ENCODE measurements around the gene USP24.
"Not testable (repeated sequence)": the region's sequence is repeated elsewhere in the genome, so short reads cannot be mapped to it uniquely, and the experiment has no call there.

The USP24 gene

GRCh38 chr1:55230659-55231058, 15.5 kb upstream of the USP24 start:
- in situ Hi-C loops (cut with HindIII; ENCODE audit: low sequenced_read_pairs) = no loop called here

DNA sequence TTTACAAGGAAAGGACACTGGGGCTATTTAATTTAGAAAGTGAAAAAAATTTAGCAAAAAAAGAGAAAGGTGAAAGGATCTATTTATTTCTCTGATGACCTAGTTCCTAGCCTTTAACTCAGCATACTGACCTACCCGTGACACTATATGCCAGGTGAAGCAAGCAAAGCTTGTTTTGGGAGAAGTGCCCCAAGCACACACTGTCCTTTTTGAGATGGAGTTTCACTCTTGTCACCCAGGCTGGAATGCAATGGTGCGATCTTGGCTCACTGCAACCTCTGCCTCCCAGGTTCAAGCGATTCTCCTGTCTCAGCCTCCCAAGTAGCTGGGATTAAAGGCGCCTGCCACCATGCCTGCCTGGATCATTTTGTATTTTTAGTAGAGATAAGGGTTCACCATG, 14.6 kb upstream of the USP24 start:
- in situ Hi-C loops (cut with HindIII; ENCODE audit: low sequenced_read_pairs) = not testable (repeated sequence)

DNA sequence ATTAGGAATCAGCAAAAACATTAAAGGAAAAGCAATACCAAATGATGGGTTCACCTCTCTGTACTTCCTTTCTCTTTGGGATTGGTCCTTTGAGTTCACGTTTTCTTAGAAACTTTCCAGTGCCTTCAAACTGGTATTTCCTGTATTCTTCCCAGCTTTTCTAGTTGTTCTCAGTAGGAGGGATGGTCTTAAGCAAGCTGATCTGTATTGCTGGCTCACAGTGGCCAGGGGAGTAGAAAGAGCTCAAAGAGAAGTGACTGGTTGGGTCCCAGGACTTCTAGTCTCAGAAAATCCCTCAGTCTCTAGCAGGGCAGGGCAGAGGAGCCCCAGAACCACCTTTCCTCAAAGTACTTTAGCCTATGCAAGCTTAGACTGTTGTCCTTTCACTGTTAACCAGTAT, 10.1 kb upstream of the USP24 start:
- in situ Hi-C loops (cut with HindIII; ENCODE audit: low sequenced_read_pairs) = no loop called here

- in situ Hi-C loops (cut with HindIII; ENCODE audit: low sequenced_read_pairs) = no loop called here
These were observed 9.6 kb upstream of the USP24 start for GRCh38 chr1:55224729-55225128.

GRCh38 chr1:55222152-55222551, 7.0 kb upstream of the USP24 start:
- in situ Hi-C loops (cut with HindIII; ENCODE audit: low sequenced_read_pairs) = no loop called here

GRCh38 chr1:55217226-55217986, 2.2 kb upstream of the USP24 start:
- in situ Hi-C loops (cut with HindIII; ENCODE audit: low sequenced_read_pairs) = no loop called here

- in situ Hi-C loops (cut with HindIII; ENCODE audit: low sequenced_read_pairs) = no loop called here
These were observed 932 bp upstream of the USP24 start for GRCh38 chr1:55216096-55216495.

GRCh38 chr1:55214934-55215193, 300 bp downstream of the USP24 start:
- in situ Hi-C loops (cut with HindIII; ENCODE audit: low sequenced_read_pairs) = no loop called here

- in situ Hi-C loops (cut with HindIII; ENCODE audit: low sequenced_read_pairs) = no loop called here
These were observed 791 bp downstream of the USP24 start for GRCh38 chr1:55214212-55214933.

DNA sequence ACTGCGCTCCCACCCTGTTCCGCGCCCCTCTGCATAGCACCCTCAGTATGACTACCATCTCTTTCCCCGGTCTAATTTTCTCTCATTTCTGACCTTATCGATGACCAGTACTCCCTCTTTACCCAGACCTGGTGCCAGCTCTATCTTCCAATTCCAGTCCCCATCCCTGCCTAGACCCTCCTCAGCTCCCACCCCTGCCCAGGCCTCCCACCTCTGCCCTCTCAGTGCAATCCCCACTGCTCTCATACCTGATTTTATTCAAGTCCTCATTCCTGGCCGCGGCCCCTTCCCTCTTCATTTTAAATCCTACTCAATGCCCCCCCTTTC, 1.3 kb downstream of the USP24 start:
- in situ Hi-C loops (cut with HindIII; ENCODE audit: low sequenced_read_pairs) = no loop called here

GRCh38 chr1:55213151-55213884, 1.8 kb downstream of the USP24 start:
- in situ Hi-C loops (cut with HindIII; ENCODE audit: low sequenced_read_pairs) = no loop called here

- in situ Hi-C loops (cut with HindIII; ENCODE audit: low sequenced_read_pairs) = no loop called here
These were observed 2.6 kb downstream of the USP24 start for GRCh38 chr1:55212349-55213150.

DNA sequence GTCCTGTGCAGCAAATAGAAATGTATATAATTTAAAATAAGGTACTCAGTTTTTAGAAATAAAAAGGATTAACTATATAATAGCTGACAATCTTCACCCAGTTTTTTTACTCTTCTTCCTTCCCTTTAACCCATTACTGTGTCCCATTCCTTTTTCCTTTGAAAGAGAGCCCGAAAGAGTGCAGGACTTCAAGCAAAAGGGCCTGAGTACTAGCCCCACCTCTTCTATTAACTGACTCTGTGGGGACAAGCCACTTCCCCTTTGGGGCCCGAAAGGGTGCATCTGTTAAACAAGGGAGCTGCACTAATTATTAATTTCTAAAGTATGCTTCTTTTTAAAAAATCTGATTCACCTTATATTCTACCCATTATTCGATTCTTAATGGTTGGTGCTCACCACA, 3.3 kb downstream of the USP24 start:
- in situ Hi-C loops (cut with HindIII; ENCODE audit: low sequenced_read_pairs) = no loop called here

GRCh38 chr1:55210990-55211801, 4.0 kb downstream of the USP24 start:
- in situ Hi-C loops (cut with HindIII; ENCODE audit: low sequenced_read_pairs) = no loop called here

GRCh38 chr1:55209247-55209646, 5.9 kb downstream of the USP24 start:
- in situ Hi-C loops (cut with HindIII; ENCODE audit: low sequenced_read_pairs) = no loop called here

DNA sequence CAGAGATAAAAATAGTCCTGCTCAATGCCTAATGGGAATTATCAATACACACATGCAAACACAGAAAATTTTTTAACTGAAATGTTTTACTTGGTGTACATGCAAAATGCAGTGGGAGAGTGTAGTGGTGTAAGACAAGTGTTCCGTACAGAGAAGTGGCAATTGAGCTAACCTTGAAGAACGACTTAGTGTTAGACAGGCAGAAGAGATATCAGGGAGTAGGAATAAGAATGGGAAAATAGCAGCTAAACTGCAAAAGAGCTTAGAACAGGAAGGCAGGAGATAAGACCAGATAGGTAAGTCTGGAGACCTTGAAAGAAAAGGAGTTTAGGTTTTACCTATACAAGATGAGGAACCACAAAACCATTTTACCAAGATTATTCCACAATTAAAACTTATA, 9.0 kb downstream of the USP24 start:
- in situ Hi-C loops (cut with HindIII; ENCODE audit: low sequenced_read_pairs) = no loop called here

GRCh38 chr1:55204997-55205396, 10.2 kb downstream of the USP24 start:
- in situ Hi-C loops (cut with HindIII; ENCODE audit: low sequenced_read_pairs) = no loop called here

GRCh38 chr1:55203064-55203463, 12.1 kb downstream of the USP24 start:
- in situ Hi-C loops (cut with HindIII; ENCODE audit: low sequenced_read_pairs) = no loop called here

- in situ Hi-C loops (cut with HindIII; ENCODE audit: low sequenced_read_pairs) = no loop called here
These were observed 14.5 kb downstream of the USP24 start for GRCh38 chr1:55200667-55201066.

- in situ Hi-C loops (cut with HindIII; ENCODE audit: low sequenced_read_pairs) = not testable (repeated sequence)
These were observed 15.4 kb downstream of the USP24 start for GRCh38 chr1:55199735-55200134.

- in situ Hi-C loops (cut with HindIII; ENCODE audit: low sequenced_read_pairs) = no loop called here
These were observed 17.1 kb downstream of the USP24 start for GRCh38 chr1:55198044-55198443.
